Activated T-helper 1 cell treated with anti-CD3 and anti-CD28 coated beads, Interleukin-12 subunit alpha, Interleukin-12 subunit beta, Interleukin-2, Interleukin-4 antibody, amounts not matched to agents 30 ng/mL and 10 ng/mL and 1 ng/mL, durations not matched to agents 14 hours and 24 hours and 36 hours (primary cell): ENCODE data around the gene NEDD8. TPM values are rescaled to one million over a fixed set of nuclear protein-coding genes. Genes with fewer than 3 reads are reported as not detected.

Experiments used
- DNase-seq: peaks from one replicate; pipeline ENCODE4 v3.0.0; 2021; ENCODE audit warnings: low spot score
- H3K27ac Mint-ChIP-seq: one replicate; pipeline ENCODE4 v1.8.0; 2021; ENCODE audit warnings: mild to moderate bottlenecking, mixed read lengths
- H3K27me3 Mint-ChIP-seq: one replicate; pipeline ENCODE4 v1.8.0; 2022; ENCODE audit warnings: mild to moderate bottlenecking, moderate library complexity, mixed read lengths; ENCODE audit not compliant: insufficient read depth
- H3K36me3 Mint-ChIP-seq: one replicate; pipeline ENCODE4 v1.8.0; 2021; ENCODE audit warnings: low read depth, mixed read lengths
- H3K4me1 Mint-ChIP-seq: one replicate; pipeline ENCODE4 v1.8.0; 2021; ENCODE audit warnings: low read depth, mixed read lengths
- H3K4me3 Mint-ChIP-seq: one replicate; pipeline ENCODE4 v1.8.0; 2021; ENCODE audit warnings: mild to moderate bottlenecking, moderate library complexity, mixed read lengths
- H3K9me3 Mint-ChIP-seq: one replicate; pipeline ENCODE4 v1.8.0; 2021; ENCODE audit warnings: mixed read lengths
- intact Hi-C: fragments of 100-400 bp; cut with micrococcal nuclease; formaldehyde crosslinking; loops from one replicate; pipeline ENCODE4 v1.15.1; 2024
- total RNA-seq: library from RNA; stranded (reverse); gene quantifications from 2 replicates; pipeline ENCODE4 v1.2.3, GENCODE V29; 2022

The NEDD8 gene
- total RNA-seq, 1 donor from 2014 or later: 185 TPM

DNA sequence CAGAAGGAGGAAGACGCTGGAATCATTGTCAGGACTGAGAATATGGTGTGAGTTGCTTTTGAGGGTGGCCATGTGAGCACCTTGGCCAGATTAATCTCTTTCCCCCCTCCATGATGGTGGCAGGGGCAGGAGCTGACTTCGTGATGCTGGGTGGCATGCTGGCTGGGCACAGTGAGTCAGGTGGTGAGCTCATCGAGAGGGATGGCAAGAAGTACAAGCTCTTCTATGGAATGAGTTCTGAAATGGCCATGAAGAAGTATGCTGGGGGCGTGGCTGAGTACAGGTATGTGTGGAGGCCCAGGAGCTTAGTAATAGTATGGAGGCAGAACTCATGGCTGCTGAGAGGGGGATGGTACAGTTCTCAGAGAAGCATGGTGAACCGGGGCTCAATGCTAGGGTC, 6.0 kb upstream of the NEDD8 start:
- H3K27ac Mint-ChIP-seq: peak overlapping the region; percentile 22
- no peaks in the 10 kb centered on the region for H3K27me3 Mint-ChIP-seq
- H3K4me1 Mint-ChIP-seq: peaks cover 72% of the 10 kb centered on the region
- no peak for DNase-seq
- H3K9me3 Mint-ChIP-seq: no peaks in the 10 kb centered on the region
- peak overlapping the region; percentile 17 for H3K4me3 Mint-ChIP-seq
- H3K36me3 Mint-ChIP-seq: peaks cover 59% of the 10 kb centered on the region
- intact Hi-C loops: loop anchor here (10.0 kb wide), 1 partner anchor 1143 kb away; the partner anchor contains the start of genes ACIN1 and C14orf119

DNA sequence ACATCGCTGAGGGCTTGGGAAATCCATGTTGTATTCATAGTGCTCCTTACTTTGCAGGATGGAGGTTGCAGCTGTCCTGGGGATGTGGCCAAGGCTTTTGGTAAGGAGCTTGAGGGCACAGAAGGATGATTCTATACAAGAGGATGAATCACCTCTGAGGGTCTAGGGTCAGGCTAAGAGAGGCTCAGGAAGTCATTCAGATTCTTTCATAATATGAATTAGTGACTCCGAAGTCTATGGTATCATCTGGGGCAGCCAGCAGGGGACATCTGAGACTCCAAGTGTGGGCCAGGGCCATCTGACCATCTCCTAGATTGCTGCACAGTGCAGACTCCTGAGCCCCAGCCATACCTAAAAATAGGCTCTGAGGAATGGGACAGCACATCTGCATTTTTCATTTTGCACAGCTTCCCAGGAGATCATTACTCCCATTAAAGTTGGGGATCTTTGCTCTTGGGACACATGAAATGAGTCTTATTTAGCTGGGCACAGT, 5.3 kb upstream of the NEDD8 start:
- Mint-ChIP-seq H3K4me3 (no peak overlapping the region), H3K36me3 (peaks cover 59% of the 10 kb centered on the region), H3K4me1 (peaks cover 71% of the 10 kb centered on the region), H3K27ac (no peak overlapping the region), H3K9me3 (no peaks in the 10 kb centered on the region), H3K27me3 (no peaks in the 10 kb centered on the region)
- DNase-seq: no peak
- intact Hi-C loops: loop anchor here (10.0 kb wide), 1 partner anchor 1143 kb away; the partner anchor contains the start of genes ACIN1 and C14orf119

DNA sequence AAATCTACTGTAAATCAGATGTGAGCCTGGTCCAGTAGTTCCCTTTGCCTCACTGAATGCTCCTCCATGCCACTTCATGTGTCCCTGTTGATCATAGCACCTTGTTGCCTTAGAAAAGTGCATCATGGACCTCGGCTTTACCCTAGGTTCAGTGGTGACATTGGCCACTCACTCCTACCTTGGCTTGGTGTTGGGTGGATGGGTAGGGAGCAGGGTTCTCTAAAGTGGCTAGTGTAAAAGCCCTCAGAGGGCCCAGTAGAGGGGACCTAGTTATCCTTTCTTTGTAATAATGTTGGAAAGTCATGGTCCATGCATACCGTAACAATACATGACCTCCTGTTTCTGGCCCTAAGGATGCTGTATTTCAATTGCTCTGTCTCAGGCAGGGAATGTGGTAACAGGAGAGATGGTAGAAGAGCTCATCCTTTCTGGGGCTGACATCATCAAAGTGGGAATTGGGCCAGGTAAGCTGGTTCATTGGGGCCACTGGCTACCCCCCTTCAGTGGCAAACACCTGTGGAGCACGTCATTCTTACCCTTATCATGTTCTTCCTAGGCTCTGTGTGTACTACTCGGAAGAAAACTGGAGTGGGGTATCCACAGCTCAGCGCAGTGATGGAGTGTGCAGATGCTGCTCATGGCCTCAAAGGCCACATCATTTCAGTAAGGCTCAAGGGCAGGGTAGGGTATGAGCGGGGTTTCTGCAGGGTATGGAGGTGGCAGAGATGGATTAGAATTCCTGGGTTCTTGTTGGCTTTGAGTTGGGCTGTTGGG, 4.7 kb upstream of the NEDD8 start:
- no peaks in the 10 kb centered on the region for H3K9me3 Mint-ChIP-seq
- H3K27ac Mint-ChIP-seq: no peak overlapping the region
- peaks cover 59% of the 10 kb centered on the region for H3K36me3 Mint-ChIP-seq
- no peak for DNase-seq
- peaks cover 71% of the 10 kb centered on the region for H3K4me1 Mint-ChIP-seq
- no peaks in the 10 kb centered on the region for H3K27me3 Mint-ChIP-seq
- intact Hi-C loops: loop anchor here (10.0 kb wide), 1 partner anchor 1142 kb away; the partner anchor contains the start of genes ACIN1 and C14orf119
- H3K4me3 Mint-ChIP-seq: no peak overlapping the region

DNA sequence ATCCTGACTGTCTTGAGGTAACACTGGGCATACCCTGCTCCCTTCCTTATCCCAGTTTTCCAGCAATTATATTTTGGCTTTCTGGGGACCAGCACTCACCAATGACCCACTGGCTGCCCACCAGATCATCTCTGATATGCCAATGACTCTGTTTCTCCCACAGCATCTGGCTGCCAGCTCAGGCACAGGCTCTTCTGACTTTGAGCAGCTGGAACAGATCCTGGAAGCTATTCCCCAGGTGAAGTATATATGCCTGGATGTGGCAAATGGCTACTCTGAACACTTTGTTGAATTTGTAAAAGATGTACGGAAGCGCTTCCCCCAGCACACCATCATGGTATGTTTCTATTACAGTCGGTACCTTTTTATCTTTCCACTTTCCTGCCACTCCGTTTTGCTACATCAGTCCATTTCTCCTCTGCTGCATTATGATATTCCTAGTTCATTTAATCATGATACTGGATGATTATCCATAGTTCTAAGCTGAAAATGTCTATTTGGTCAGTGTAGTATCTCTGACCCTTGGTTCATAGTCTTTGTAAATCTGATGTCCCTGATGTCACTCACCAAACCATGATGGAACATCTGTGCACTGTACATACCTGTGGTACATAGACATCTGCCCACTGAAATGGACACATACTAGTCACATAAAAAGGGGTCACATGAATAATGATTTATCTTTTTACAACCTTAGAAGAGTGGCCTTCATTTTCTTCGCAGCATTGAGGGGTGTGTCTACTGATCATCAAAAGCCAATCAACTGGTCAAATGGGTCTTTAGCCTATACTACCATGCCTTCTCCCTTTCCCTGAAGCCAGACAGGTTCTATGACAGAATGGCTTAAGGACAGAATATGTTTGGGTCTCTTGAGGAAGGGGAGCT, 3.9 kb upstream of the NEDD8 start:
- Mint-ChIP-seq H3K27me3 (no peaks in the 10 kb centered on the region), H3K9me3 (no peaks in the 10 kb centered on the region), H3K36me3 (peaks cover 62% of the 10 kb centered on the region), H3K27ac (peak overlapping the region; percentile 2), H3K4me3 (peak overlapping the region; percentile 6), H3K4me1 (peaks cover 76% of the 10 kb centered on the region)
- intact Hi-C loops: loop anchor here (10.0 kb wide), 1 partner anchor 1141 kb away; the partner anchor contains the start of genes ACIN1 and C14orf119
- no peak for DNase-seq

- H3K4me1 Mint-ChIP-seq: peaks cover 61% of the 10 kb centered on the region
- peaks cover 47% of the 10 kb centered on the region for H3K36me3 Mint-ChIP-seq
- H3K4me3 Mint-ChIP-seq: peak overlapping the region; percentile 56
- H3K9me3 Mint-ChIP-seq: no peaks in the 10 kb centered on the region
- H3K27ac Mint-ChIP-seq: no peak overlapping the region
- no peak for DNase-seq
- no peaks in the 10 kb centered on the region for H3K27me3 Mint-ChIP-seq
- intact Hi-C loops: loop anchor here (10.0 kb wide), 1 partner anchor 1140 kb away; the partner anchor contains the start of genes ACIN1 and C14orf119
Observed at GRCh38 chr14:24234095-24235005, 2.2 kb upstream of the NEDD8 start.

- H3K36me3 Mint-ChIP-seq: peaks cover 41% of the 10 kb centered on the region
- DNase-seq: no peak
Observed at GRCh38 chr14:24233538-24233866, 1.3 kb upstream of the NEDD8 start.

DNA sequence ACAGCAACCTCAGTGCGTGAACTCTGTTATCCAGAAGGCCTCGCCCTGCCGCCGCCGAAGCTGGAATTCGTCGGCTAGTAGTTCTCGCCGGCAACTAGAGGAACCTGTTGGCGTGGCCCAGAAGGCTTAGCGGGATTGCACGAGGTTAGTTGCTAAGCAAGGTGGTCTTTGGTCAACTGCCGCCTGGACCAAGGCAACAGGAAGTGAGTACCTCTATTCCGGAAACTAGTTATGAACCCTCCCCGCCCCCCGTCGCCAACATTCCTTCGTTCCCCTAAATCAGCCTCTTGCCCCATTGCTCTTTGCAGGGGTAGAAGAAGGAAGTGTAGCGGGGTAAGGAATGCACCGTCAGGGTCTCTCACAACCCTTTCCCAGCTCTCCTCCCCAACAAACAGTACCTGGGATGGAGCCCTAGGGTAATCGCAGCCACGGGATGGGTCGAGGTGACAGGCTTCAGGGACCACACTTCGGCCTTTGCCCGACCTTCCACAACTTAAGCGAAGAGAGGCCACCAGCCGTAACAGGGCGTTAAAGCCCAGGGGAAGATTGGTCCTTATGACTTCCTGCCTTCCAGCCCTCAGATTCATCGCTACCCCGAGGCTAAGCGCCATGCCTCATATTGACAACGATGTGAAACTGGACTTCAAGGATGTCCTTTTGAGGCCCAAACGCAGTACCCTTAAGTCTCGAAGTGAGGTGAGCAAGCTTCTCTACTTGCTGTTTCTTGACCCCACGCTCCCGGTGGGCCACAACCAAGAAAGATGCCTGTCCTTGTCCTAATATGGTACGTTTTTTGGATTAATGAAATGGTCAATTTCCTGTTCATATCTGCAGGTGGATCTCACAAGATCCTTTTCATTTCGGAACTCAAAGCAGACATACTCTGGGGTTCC, 724 bp upstream of the NEDD8 start, which contains the start of gene GMPR2:
TSS of gene GMPR2 (plus strand) at position 285 of the 893 bp plus-strand sequence. CDS start at position 610, 325 bp downstream.
- Mint-ChIP-seq H3K4me1 (peaks cover 50% of the 10 kb centered on the region), H3K9me3 (no peaks in the 10 kb centered on the region), H3K4me3 (peak within 1 kb of the TSS; percentile 93), H3K36me3 (peaks cover 35% of the 10 kb centered on the region), H3K27ac (peak within 1 kb of the TSS; percentile 91), H3K27me3 (no peaks in the 10 kb centered on the region)
- no peak for DNase-seq
- intact Hi-C loops: loop anchor here (1.0 to 10.0 kb wide), 12 partner anchors 9 to 1138 kb away; partner anchors contain the start of genes ACIN1, C14orf119, IPO4 and IRF9

More at GRCh38 chr14:24233538-24233866, 1.3 kb upstream of the NEDD8 start:
- Mint-ChIP-seq H3K9me3 (no peaks in the 10 kb centered on the region), H3K27me3 (no peaks in the 10 kb centered on the region), H3K4me3 (peak overlapping the region; percentile 93), H3K27ac (peak overlapping the region; percentile 53), H3K4me1 (peaks cover 56% of the 10 kb centered on the region)
- intact Hi-C loops: loop anchor here (10.0 kb wide), 1 partner anchor 1139 kb away; the partner anchor contains the start of genes ACIN1 and C14orf119

DNA sequence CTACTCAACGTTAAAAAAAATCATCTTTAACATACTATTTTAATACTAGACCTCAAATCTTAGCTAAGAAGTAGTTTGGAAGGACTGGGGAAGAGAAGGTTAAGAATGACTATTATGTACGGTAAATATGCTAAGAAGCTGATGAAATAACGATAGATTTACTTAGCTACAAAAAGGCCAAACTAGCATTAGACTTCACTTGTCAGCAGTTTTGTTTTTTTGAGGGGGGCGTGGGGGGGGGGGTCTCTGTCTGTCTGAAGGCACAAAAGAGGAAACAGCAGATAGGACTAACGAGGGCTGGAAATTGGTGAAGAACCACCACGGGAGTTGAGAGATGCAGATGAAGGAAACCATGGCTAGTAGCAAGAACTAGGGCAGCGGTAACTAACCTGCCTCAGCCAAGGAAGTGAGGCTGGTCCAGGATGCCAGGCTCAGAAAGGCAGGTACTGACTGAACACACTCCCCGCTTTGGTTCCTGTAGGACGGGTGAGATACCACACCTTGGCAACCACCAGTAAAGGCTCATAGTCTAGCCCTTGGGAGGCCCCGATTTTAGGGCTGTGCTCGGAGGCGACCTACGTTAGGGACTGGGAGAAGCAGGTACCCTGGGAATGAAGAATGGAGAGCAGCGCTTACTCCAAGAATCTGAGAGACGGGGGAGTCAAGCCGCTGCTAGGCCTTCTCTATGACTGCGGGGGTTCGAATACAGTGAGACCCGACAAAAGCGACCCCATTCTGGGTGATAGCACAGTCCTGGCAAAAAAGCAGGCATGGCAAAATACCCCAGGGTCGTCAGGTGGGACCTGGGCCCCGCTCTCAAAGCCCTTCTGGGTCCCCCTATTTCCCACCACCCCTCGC, 675 bp downstream of the NEDD8 start:
- no peak for DNase-seq
- Mint-ChIP-seq H3K27ac (peak overlapping the region; percentile 91), H3K4me3 (peak overlapping the region; percentile 93), H3K9me3 (no peaks in the 10 kb centered on the region), H3K36me3 (peaks cover 29% of the 10 kb centered on the region), H3K27me3 (no peaks in the 10 kb centered on the region), H3K4me1 (peaks cover 57% of the 10 kb centered on the region)
- intact Hi-C loops: loop anchor here (1.0 to 10.0 kb wide), 12 partner anchors 11 to 1137 kb away; partner anchors contain the start of genes ACIN1, C14orf119, IPO4 and IRF9

- Mint-ChIP-seq H3K9me3 (no peaks in the 10 kb centered on the region), H3K27ac (no peak overlapping the region), H3K36me3 (peaks cover 13% of the 10 kb centered on the region), H3K27me3 (no peaks in the 10 kb centered on the region), H3K4me3 (no peak overlapping the region), H3K4me1 (peaks cover 44% of the 10 kb centered on the region)
- intact Hi-C loops: no loop called here
- DNase-seq: no peak
Observed at GRCh38 chr14:24228902-24229301, 3.3 kb downstream of the NEDD8 start.

DNA sequence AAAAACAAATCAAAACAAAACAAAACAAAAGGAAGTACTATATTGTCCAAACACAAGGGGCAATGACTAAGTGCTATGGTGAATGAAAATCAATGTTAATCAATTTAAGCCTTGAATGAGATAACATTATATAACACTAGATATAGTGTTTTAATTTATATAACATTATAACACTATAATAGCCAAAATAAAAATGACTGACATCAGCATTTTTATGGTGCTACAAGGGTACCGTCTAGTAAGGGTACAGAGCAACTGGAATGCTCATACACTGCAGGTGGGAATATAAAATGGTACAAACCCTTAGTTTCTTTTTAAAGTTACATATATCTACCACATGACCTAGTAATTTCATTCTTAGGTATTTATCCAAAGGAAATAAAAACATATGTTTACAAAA, 5.7 kb downstream of the NEDD8 start:
- H3K27ac Mint-ChIP-seq: no peak overlapping the region
- no peak overlapping the region for H3K4me3 Mint-ChIP-seq
- no peak for DNase-seq
- no peaks in the 10 kb centered on the region for H3K9me3 Mint-ChIP-seq
- peaks cover 32% of the 10 kb centered on the region for H3K4me1 Mint-ChIP-seq
- intact Hi-C loops: no loop called here
- H3K27me3 Mint-ChIP-seq: no peaks in the 10 kb centered on the region
- H3K36me3 Mint-ChIP-seq: peaks cover 11% of the 10 kb centered on the region
